ENCODE data around the gene EFR3B. TPM values are rescaled to one million over a fixed set of nuclear protein-coding genes. Genes with fewer than 3 reads are reported as not detected.
"Not testable (repeated sequence)": the region's sequence is repeated elsewhere in the genome, so short reads cannot be mapped to it uniquely, and the experiment has no call there.

Gene EFR3B
- polyA plus RNA-seq, 5 donors = 5.7 to 9.6 (median 6.8) TPM

GRCh38 chr2:25072606-25073005, 30.7 kb downstream of the EFR3B start:
- DNase-seq = no peak

- no peak for DNase-seq
Observed at GRCh38 chr2:25073025-25073424, 31.1 kb downstream of the EFR3B start.

GRCh38 chr2:25073914-25074313, 32.0 kb downstream of the EFR3B start:
- no peak for DNase-seq

GRCh38 chr2:25074826-25075225, 33.0 kb downstream of the EFR3B start:
- no peak for DNase-seq

GRCh38 chr2:25076749-25077148, 34.9 kb downstream of the EFR3B start:
- no peak for DNase-seq

GRCh38 chr2:25077789-25078169, 35.9 kb downstream of the EFR3B start:
- no peak for DNase-seq

GRCh38 chr2:25078170-25079049, 36.5 kb downstream of the EFR3B start:
- DNase-seq = no peak

GRCh38 chr2:25079050-25079635, 37.3 kb downstream of the EFR3B start:
- DNase-seq = no peak

GRCh38 chr2:25081237-25081790, 39.4 kb downstream of the EFR3B start:
- DNase-seq = no peak

GRCh38 chr2:25082002-25082622, 40.2 kb downstream of the EFR3B start:
- no peak for DNase-seq

GRCh38 chr2:25085761-25086560, 44.1 kb downstream of the EFR3B start:
- no peak for DNase-seq

- DNase-seq = peak; percentile 66 to 69
Observed at GRCh38 chr2:25088817-25089516, 47.1 kb downstream of the EFR3B start.

GRCh38 chr2:25089605-25090315, 47.9 kb downstream of the EFR3B start:
- DNase-seq = no peak

- DNase-seq = no peak
Observed at GRCh38 chr2:25090801-25091200, 48.9 kb downstream of the EFR3B start.

GRCh38 chr2:25091265-25091664, 49.4 kb downstream of the EFR3B start:
- DNase-seq = no peak

GRCh38 chr2:25098056-25098455, 56.2 kb downstream of the EFR3B start:
- DNase-seq = no peak

GRCh38 chr2:25098670-25099486, 57.0 kb downstream of the EFR3B start:
- DNase-seq = peak; percentile 32 to 49

GRCh38 chr2:25102352-25102751, 60.5 kb downstream of the EFR3B start:
- not testable (repeated sequence) for DNase-seq

GRCh38 chr2:25103287-25103871, 61.5 kb downstream of the EFR3B start:
- DNase-seq = no peak

Measured in right lung (tissue), 5 donors.